Measurements from ENCODE around the gene UFSP2. TPM values are rescaled to one million over a fixed set of nuclear protein-coding genes. Genes with fewer than 3 reads are reported as not detected.

UFSP2 gene
- total RNA-seq, 1 donor from 2014 or later = 31.0 TPM

GRCh38 chr4:185429660-185430059 lies 3.9 kb upstream of the UFSP2 start:
- DNase-seq (ENCODE audit: extremely low read depth, low read depth, low spot score) = no peak

- no peak for DNase-seq (ENCODE audit: extremely low read depth, low read depth, low spot score)
Observed at GRCh38 chr4:185426960-185427688, 1.4 kb upstream of the UFSP2 start.

- DNase-seq (ENCODE audit: extremely low read depth, low read depth, low spot score) = no peak
Observed at GRCh38 chr4:185424905-185425646, 688 bp downstream of the UFSP2 start.

DNA sequence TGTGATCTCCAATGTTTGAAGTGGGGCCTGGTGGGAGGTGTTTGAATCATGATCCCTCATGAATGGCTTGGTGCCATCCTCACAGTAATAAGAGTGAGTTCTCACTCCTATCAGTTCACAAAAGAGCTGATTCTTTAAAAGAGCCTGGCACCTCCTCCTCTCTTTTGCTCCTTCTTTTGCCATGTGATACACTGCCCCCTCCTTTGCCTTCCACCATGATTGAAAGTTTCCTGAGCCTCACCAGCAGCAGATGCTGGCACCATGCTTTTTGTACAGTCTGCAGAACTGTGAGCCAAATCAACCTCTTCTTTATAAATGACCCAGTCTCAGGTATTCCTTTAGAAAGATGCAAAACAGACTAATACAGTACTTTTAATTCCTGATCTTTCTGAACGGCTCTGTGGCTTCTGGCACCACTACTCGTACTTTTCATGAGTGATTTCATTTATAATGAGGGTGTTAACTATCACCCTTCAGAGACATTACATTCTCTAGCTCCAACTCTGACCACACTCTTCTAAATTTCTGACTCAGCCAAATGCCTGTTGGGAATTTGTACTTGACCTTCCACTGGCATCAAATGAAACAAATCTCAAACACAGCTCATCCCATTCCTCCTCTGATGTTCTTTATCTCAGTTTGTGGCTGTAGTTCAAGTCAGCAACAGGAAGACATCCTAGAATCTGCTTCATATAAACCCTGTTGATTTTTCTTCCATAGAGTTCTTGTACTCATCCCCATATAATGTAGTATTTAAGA lies 4.2 kb downstream of the UFSP2 start:
- no peak for DNase-seq (ENCODE audit: extremely low read depth, low read depth, low spot score)

- DNase-seq (ENCODE audit: extremely low read depth, low read depth, low spot score) = no peak
Observed at GRCh38 chr4:185416955-185417354, 8.8 kb downstream of the UFSP2 start.

DNA sequence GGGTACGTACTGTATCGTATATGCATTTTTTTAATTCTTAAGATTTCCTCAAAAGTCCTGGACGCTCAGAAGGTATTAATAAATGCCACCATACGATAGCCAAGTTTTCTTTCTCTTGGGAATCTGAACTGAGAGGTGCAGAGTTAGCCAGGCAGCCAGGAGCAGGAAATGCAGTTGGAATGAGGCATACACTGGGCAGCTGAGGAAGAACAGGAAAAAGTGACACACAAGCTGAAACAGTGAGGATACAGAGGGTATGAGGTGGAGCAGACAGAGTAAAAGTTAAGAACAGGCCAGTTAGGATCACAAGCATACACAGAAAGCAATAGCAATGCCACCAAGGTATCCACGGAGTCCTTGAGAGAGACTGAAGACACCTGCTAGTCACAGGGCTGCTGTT lies 13.4 kb downstream of the UFSP2 start:
- DNase-seq (ENCODE audit: extremely low read depth, low read depth, low spot score) = no peak

- DNase-seq (ENCODE audit: extremely low read depth, low read depth, low spot score) = no peak
Observed at GRCh38 chr4:185411849-185412248, 13.9 kb downstream of the UFSP2 start.

DNA sequence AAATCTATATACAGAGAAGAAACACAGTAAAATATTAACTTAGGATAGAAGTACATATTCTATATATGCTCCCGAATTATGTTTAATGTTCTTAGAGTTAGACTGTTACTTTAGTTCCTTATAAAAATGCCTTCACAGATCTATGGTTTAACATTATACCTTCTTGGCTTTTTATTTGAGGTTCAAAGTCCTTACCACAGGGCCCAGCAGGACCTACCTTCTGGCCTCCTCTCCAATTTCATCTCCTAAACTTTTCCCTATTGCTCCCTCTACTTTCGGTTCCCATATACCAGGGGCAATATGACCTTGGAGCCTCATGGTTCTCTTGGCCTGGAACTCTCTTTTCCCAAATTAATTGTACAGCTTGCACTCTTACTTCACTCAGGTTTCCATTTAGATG lies 17.3 kb downstream of the UFSP2 start:
- no peak for DNase-seq (ENCODE audit: extremely low read depth, low read depth, low spot score)

GRCh38 chr4:185405296-185405999 lies 20.3 kb downstream of the UFSP2 start:
- DNase-seq (ENCODE audit: extremely low read depth, low read depth, low spot score) = no peak

- no peak for DNase-seq (ENCODE audit: extremely low read depth, low read depth, low spot score)
Observed at GRCh38 chr4:185404031-185404430, 21.7 kb downstream of the UFSP2 start.

DNA sequence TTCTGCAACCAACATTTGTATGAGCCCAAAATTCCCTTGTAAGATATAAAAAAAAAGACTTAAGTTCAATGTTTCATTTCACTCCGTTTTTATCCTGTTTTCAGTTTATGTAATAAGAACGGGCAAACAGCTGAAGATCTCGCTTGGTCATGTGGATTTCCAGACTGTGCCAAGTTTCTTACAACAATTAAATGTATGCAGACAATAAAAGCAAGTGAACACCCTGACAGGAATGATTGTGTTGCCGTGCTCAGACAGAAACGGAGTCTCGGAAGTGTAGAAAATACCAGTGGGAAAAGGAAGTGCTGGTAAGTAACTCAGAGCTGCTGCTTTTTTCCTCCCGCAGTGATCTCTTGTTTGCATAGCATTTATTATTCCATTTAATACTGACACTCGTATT lies 26.3 kb downstream of the UFSP2 start:
- no peak for DNase-seq (ENCODE audit: extremely low read depth, low read depth, low spot score)

DNA sequence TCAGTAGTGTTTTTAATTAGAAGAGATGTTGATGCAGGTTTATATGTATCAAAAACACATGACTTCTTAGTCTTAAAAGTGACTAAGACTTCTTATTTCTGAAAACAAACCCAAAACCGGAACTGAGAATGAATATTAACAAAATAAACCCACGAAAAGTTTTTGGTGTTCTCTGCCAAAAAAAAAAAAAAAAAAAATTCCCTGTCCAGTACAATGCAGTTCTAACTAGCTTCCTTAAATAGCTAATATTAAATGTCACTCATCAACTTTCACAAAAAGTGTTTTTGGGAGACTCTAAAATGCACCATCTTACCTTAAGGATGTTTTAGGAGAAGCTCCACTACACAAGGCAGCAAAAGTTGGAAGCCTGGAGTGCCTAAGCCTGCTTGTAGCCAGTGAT lies 27.1 kb downstream of the UFSP2 start:
- DNase-seq (ENCODE audit: extremely low read depth, low read depth, low spot score) = no peak

DNA sequence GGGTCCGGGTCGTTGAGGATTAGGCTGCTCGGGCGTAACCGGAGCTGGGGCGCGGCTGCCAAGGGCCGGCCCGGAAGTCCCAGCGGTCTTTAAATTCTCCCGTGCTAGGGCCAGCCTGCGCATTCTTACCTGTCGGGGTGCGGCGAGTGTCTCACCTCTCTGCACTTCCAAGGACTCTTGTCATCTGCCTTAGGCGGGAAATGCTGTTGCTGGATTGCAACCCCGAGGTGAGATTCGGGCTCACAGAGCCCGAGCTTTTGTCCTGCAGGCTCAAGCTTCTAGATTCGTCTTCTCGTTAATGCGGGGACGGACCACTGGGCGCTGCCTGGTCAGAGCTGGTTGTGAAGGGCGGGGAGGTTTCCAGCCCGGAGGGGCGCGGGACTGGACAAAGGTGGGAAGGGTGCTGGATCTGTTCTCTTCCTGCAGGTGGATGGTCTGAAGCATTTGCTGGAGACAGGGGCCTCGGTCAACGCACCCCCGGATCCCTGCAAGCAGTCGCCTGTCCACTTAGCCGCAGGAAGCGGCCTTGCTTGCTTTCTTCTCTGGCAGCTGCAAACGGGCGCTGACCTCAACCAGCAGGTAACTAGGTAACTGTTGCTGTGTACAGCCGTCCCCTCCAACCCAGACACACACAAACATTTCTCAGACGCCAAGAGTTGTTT lies 28.9 kb downstream of the UFSP2 start, which contains the start of gene ANKRD37:
Gene ANKRD37 (plus strand): TSS at position 118 of the 662 bp plus-strand sequence. CDS start 83 bp downstream, at position 201.
- DNase-seq (ENCODE audit: extremely low read depth, low read depth, low spot score) = no peak

DNA sequence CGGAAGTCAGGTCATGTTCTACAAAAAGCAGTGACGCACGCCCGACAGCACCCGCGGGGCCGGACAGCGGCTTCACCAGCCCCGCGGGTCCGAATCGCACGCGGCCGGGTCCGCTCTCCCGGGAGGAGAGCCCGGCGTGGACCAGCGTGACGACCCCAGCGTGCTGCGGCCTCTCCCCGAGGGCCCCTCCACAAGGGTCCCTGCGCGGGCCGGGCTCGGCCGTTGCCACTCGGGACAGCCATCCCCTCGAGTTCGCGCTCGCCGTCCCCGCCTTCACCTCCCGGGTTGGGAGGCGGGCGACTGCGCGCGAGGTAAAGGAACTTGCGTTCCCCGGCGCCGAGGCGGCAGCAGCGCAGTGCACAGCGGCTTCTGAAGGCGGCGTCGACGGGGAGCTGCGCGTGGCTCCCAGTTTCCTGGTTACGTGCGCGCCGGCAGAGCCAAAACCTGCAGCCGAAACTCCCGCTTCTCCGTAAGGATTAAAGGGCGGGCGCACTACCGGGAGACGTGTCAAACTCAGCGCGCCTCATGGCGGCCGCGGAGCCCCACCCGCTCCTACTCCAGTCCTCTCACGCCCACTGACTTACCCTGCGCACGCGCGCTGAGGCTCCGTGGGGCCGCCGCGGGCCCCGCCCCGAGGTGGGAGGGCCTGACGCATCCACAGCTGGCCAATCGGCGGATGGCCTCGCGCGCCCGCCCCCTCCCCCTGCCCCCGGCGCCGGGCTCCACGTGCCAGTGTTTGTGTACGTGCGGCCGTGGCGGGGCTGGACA lies 29.6 kb downstream of the UFSP2 start:
- DNase-seq (ENCODE audit: extremely low read depth, low read depth, low spot score) = no peak

DNA sequence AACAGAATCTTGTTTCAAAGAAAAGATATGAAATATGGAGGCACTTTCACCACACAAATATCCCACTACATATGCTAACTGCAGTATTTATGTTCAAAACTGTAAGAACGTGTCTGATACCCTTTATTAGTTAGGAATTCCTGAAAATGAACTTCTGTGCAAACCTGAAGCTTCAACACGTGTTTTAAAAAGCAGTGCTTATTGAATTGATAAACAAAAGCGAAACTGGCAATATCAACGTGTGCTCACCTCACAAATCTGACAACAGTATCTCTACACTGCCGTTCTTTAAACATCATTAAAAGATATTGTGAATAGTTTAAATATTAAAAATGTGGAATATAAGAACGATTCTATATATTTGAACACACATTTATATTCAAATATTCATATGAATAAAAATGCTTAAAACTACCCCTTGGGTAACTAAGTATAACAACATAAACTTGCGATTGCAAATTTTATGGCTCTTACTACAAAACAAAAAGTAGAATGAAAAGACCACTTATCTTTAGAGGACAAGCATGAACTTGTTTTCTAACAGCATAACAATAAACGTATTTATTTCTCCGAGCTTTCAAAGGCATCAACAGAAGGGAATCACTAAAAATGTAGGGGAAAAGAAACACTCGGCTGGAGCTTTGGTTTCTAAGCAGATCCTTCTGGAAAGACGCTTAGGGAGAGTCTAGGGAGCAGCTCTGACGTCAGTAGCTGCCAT lies 30.4 kb downstream of the UFSP2 start, which contains the start of gene LRP2BP:
Gene LRP2BP (minus strand): TSS at position 687 of the 718 bp plus-strand sequence. CDS start 17,738 bp downstream, outside the sequence.
- peak; percentile 82 for DNase-seq (ENCODE audit: extremely low read depth, low read depth, low spot score)

GRCh38 chr4:185394568-185395237 lies 31.1 kb downstream of the UFSP2 start:
- DNase-seq (ENCODE audit: extremely low read depth, low read depth, low spot score) = no peak

- no peak for DNase-seq (ENCODE audit: extremely low read depth, low read depth, low spot score)
Observed at GRCh38 chr4:185392156-185392555, 33.6 kb downstream of the UFSP2 start.

DNA sequence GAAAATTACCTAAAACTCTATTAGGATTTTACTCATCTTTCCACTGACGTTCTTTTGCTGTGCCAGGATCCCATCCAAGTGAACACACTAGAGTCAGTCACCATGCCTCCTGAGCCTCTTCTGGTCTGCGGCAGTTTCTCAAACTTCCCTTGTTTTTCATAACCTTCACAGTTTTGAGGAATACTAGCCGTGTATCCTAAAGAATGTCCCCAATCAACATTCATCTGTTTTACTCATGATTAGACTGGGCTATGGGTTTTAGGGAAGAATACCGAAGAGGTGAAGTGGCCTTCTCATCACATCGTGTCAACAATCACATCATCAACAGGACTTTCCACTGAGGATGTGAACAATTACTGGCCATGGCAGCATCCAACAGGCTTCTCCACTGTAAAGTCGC lies 34.8 kb downstream of the UFSP2 start:
- DNase-seq (ENCODE audit: extremely low read depth, low read depth, low spot score) = no peak

Measured in glomerular endothelial cell (primary cell).